Type B pancreatic cell (in vitro differentiated cells): ENCODE measurements around the gene ZNG1A. TPM values are rescaled to one million over a fixed set of nuclear protein-coding genes. Genes with fewer than 3 reads are reported as not detected.
"Not testable (repeated sequence)": the region's sequence is repeated elsewhere in the genome, so short reads cannot be mapped to it uniquely, and the experiment has no call there.

Experiments used
- DNase-seq: peaks from one replicate; pipeline ENCODE4 v3.0.0; 2021; ENCODE audit warnings: mixed read lengths; ENCODE audit not compliant: unreplicated experiment; ENCODE audit errors: extremely low spot score
- H3K27ac Mint-ChIP-seq: 2 replicates; pipeline ENCODE4 v1.8.0; 2021; ENCODE audit warnings: mild to moderate bottlenecking, mixed read lengths
- H3K27me3 Mint-ChIP-seq: 2 replicates; pipeline ENCODE4 v1.8.0; 2021; ENCODE audit warnings: mixed read lengths
- H3K36me3 Mint-ChIP-seq: 2 replicates; pipeline ENCODE4 v1.8.0; 2021; ENCODE audit warnings: mixed read lengths
- H3K4me1 Mint-ChIP-seq: one replicate; pipeline ENCODE4 v1.8.0; 2021; ENCODE audit warnings: mixed read lengths; ENCODE audit not compliant: unreplicated experiment
- H3K4me3 Mint-ChIP-seq: 2 replicates; pipeline ENCODE4 v1.8.0; 2021; ENCODE audit warnings: mild to moderate bottlenecking, mixed read lengths
- H3K9me3 Mint-ChIP-seq: 2 replicates; pipeline ENCODE4 v1.8.0; 2021; ENCODE audit warnings: mixed read lengths
- CTCF ChIP-seq: fragments of 200-600 bp; sonication (generic); conservative IDR thresholded peaks from 2 replicates; pipeline ENCODE4 v1.5.0; 2021; ENCODE audit warnings: antibody characterized with exemption, mild to moderate bottlenecking
- long read RNA-seq: library from polyadenylated mRNA; unstranded; transcript quantifications from one replicate; pipeline ENCODE4 v2.0.0, GENCODE V29; 2020
- total RNA-seq: library from RNA; stranded (reverse); gene quantifications from 2 replicates; pipeline ENCODE4 v1.2.1, GENCODE V29; 2021; ENCODE audit warnings: low replicate concordance

ZNG1A gene
- total RNA-seq: 22.7 and 29.2 TPM in 2 replicates
- long read RNA-seq, transcript CBWD1-201 (16 exons, 1,771 nt): minor isoform, 27 of 180 reads
- long read RNA-seq, transcript CBWD1-207 (14 exons, 1,241 nt): minor isoform, 13 of 180 reads
- long read RNA-seq, transcript CBWD1-202 (15 exons, 1,706 nt): major isoform, 105 of 180 reads
- long read RNA-seq, partial matches to known transcripts: 2 of 180 reads
- long read RNA-seq, other reads (novel, unspliced or antisense): 31 of 180 reads

- DNase-seq, H3K27me3 Mint-ChIP-seq: not testable (repeated sequence)
- H3K4me3 Mint-ChIP-seq: peak within 1 kb of the TSS; percentile 85
These were observed at the start of gene ZNG1A for GRCh38 chr9:178970-179383. Gene ZNG1A, minus strand, starts transcription at chr9:179056. Its CDS starts 87 bp downstream, at chr9:178969.

GRCh38 chr9:227860-228259 is 49.0 kb upstream of the ZNG1A start:
- H3K4me1 Mint-ChIP-seq: peaks cover 4% of the 10 kb centered on the region
- no peaks in the 10 kb centered on the region for H3K9me3 Mint-ChIP-seq
- no peak for TF ChIP-seq CTCF
- no peak overlapping the region for H3K27ac Mint-ChIP-seq
- H3K36me3 Mint-ChIP-seq: no peaks in the 10 kb centered on the region
- no peaks in the 10 kb centered on the region for H3K27me3 Mint-ChIP-seq
- no peak overlapping the region for H3K4me3 Mint-ChIP-seq
- DNase-seq: no peak

More at GRCh38 chr9:178970-179383, at the start of gene ZNG1A:
- H3K36me3 Mint-ChIP-seq, H3K9me3 Mint-ChIP-seq, H3K4me1 Mint-ChIP-seq: not testable (repeated sequence)
- peak within 1 kb of the TSS; percentile 89 for H3K27ac Mint-ChIP-seq

- Mint-ChIP-seq H3K27ac (no peak overlapping the region), H3K4me1 (peaks cover 9% of the 10 kb centered on the region), H3K36me3 (no peaks in the 10 kb centered on the region), H3K9me3 (no peaks in the 10 kb centered on the region), H3K27me3 (no peaks in the 10 kb centered on the region), H3K4me3 (no peak overlapping the region)
- no peak for DNase-seq
- no peak for TF ChIP-seq CTCF
These were observed 46.0 kb upstream of the ZNG1A start for GRCh38 chr9:224582-225520.

GRCh38 chr9:224026-224425 is 45.2 kb upstream of the ZNG1A start:
- H3K9me3 Mint-ChIP-seq: no peaks in the 10 kb centered on the region

GRCh38 chr9:223152-223551 is 44.3 kb upstream of the ZNG1A start:
- H3K9me3 Mint-ChIP-seq: no peaks in the 10 kb centered on the region

More at GRCh38 chr9:224026-224425, 45.2 kb upstream of the ZNG1A start:
- H3K4me1 Mint-ChIP-seq: peaks cover 9% of the 10 kb centered on the region
- TF ChIP-seq CTCF: no peak
- no peaks in the 10 kb centered on the region for H3K27me3 Mint-ChIP-seq
- no peak overlapping the region for H3K27ac Mint-ChIP-seq
- no peak overlapping the region for H3K4me3 Mint-ChIP-seq
- no peak for DNase-seq
- H3K36me3 Mint-ChIP-seq: no peaks in the 10 kb centered on the region

More at GRCh38 chr9:223152-223551, 44.3 kb upstream of the ZNG1A start:
- Mint-ChIP-seq H3K4me1 (peaks cover 9% of the 10 kb centered on the region), H3K27ac (no peak overlapping the region), H3K4me3 (no peak overlapping the region), H3K36me3 (no peaks in the 10 kb centered on the region), H3K27me3 (no peaks in the 10 kb centered on the region)
- DNase-seq: no peak
- TF ChIP-seq CTCF: no peak
